Mucosa of stomach (tissue), 1 donor: ENCODE data around the gene SLC1A5.
"Not testable (repeated sequence)": the region's sequence is repeated elsewhere in the genome, so short reads cannot be mapped to it uniquely, and the experiment has no call there.

ENCODE experiments used
- H3K27me3 ChIP-seq: one replicate; pipeline ENCODE4 v1.7.0; 2013; ENCODE audit warnings: mild to moderate bottlenecking, low read length; ENCODE audit not compliant: control insufficient read depth, insufficient read depth
- H3K36me3 ChIP-seq: one replicate; pipeline ENCODE4 v1.7.0; 2013; ENCODE audit warnings: low read length; ENCODE audit not compliant: control insufficient read depth, insufficient read depth
- H3K4me1 ChIP-seq: one replicate; pipeline ENCODE4 v1.7.0; 2013; ENCODE audit warnings: mild to moderate bottlenecking, low read length; ENCODE audit not compliant: control insufficient read depth, insufficient read depth
- H3K4me3 ChIP-seq: one replicate; pipeline ENCODE4 v1.7.0; 2013; ENCODE audit warnings: low read length
- H3K9ac ChIP-seq: one replicate; pipeline ENCODE4 v1.7.0; 2013; ENCODE audit warnings: mild to moderate bottlenecking, low read length, moderate library complexity
- H3K9me3 ChIP-seq: one replicate; pipeline ENCODE4 v1.7.0; 2013; ENCODE audit warnings: mild to moderate bottlenecking, low read length, moderate library complexity; ENCODE audit not compliant: control insufficient read depth
- donor health status: Pancreatic carcinoma.

Gene SLC1A5

GRCh38 chr19:46776927-46777911 is 11.2 kb downstream of the SLC1A5 start:
- Histone ChIP-seq H3K36me3 (peaks cover 12% of the 10 kb centered on the region), H3K27me3 (no peaks in the 10 kb centered on the region), H3K9ac (no peak overlapping the region), H3K4me3 (no peak overlapping the region), H3K4me1 (peaks cover 4% of the 10 kb centered on the region), H3K9me3 (no peaks in the 10 kb centered on the region)

GRCh38 chr19:46775642-46776258 is 12.6 kb downstream of the SLC1A5 start:
- Histone ChIP-seq H3K36me3 (peaks cover 12% of the 10 kb centered on the region), H3K4me3 (no peak overlapping the region), H3K27me3 (no peaks in the 10 kb centered on the region), H3K9ac (no peak overlapping the region), H3K4me1 (peaks cover 4% of the 10 kb centered on the region), H3K9me3 (no peaks in the 10 kb centered on the region)

- H3K36me3 ChIP-seq: peaks cover 12% of the 10 kb centered on the region
- H3K4me1 ChIP-seq: peaks cover 3% of the 10 kb centered on the region
- no peak overlapping the region for H3K4me3 ChIP-seq
- no peaks in the 10 kb centered on the region for H3K9me3 ChIP-seq
- H3K9ac ChIP-seq: no peak overlapping the region
- no peaks in the 10 kb centered on the region for H3K27me3 ChIP-seq
Measured at GRCh38 chr19:46773018-46773399, 15.4 kb downstream of the SLC1A5 start.

- Histone ChIP-seq H3K4me3 (no peak overlapping the region), H3K36me3 (peaks cover 12% of the 10 kb centered on the region), H3K4me1 (no peaks in the 10 kb centered on the region), H3K9ac (no peak overlapping the region), H3K27me3 (no peaks in the 10 kb centered on the region), H3K9me3 (no peaks in the 10 kb centered on the region)
Measured at GRCh38 chr19:46772170-46773017, 16.0 kb downstream of the SLC1A5 start.

GRCh38 chr19:46768746-46769145 is 19.6 kb downstream of the SLC1A5 start:
- not testable (repeated sequence) for H3K27me3 ChIP-seq, H3K36me3 ChIP-seq, H3K4me3 ChIP-seq, H3K9ac ChIP-seq, H3K9me3 ChIP-seq, H3K4me1 ChIP-seq

- no peaks in the 10 kb centered on the region for H3K27me3 ChIP-seq
- no peak overlapping the region for H3K9ac ChIP-seq
- H3K9me3 ChIP-seq: no peaks in the 10 kb centered on the region
- H3K4me1 ChIP-seq: peaks cover 4% of the 10 kb centered on the region
- H3K4me3 ChIP-seq: no peak overlapping the region
- no peaks in the 10 kb centered on the region for H3K36me3 ChIP-seq
Measured at GRCh38 chr19:46766569-46767317, 21.7 kb downstream of the SLC1A5 start.

GRCh38 chr19:46764817-46765291 is 23.5 kb downstream of the SLC1A5 start:
- Histone ChIP-seq H3K4me3 (no peak overlapping the region), H3K36me3 (no peaks in the 10 kb centered on the region), H3K4me1 (peaks cover 4% of the 10 kb centered on the region), H3K9me3 (no peaks in the 10 kb centered on the region), H3K9ac (peak overlapping the region; percentile 22), H3K27me3 (no peaks in the 10 kb centered on the region)

GRCh38 chr19:46762245-46762890 is 26.0 kb downstream of the SLC1A5 start:
- Histone ChIP-seq H3K9ac (no peak overlapping the region), H3K9me3 (no peaks in the 10 kb centered on the region), H3K36me3 (no peaks in the 10 kb centered on the region), H3K4me3 (no peak overlapping the region), H3K4me1 (peaks cover 4% of the 10 kb centered on the region), H3K27me3 (no peaks in the 10 kb centered on the region)

GRCh38 chr19:46761418-46761831 is 27.0 kb downstream of the SLC1A5 start:
- Histone ChIP-seq H3K9ac (no peak overlapping the region), H3K9me3 (no peaks in the 10 kb centered on the region), H3K36me3 (no peaks in the 10 kb centered on the region), H3K4me3 (no peak overlapping the region), H3K27me3 (no peaks in the 10 kb centered on the region), H3K4me1 (peaks cover 4% of the 10 kb centered on the region)

- H3K27me3 ChIP-seq, H3K4me1 ChIP-seq, H3K9me3 ChIP-seq, H3K36me3 ChIP-seq, H3K9ac ChIP-seq, H3K4me3 ChIP-seq: not testable (repeated sequence)
Measured at GRCh38 chr19:46760897-46761296, 27.5 kb downstream of the SLC1A5 start.

GRCh38 chr19:46760363-46760762 is 28.0 kb downstream of the SLC1A5 start:
- Histone ChIP-seq H3K4me3 (no peak overlapping the region), H3K9me3 (no peaks in the 10 kb centered on the region), H3K4me1 (peaks cover 4% of the 10 kb centered on the region), H3K27me3 (no peaks in the 10 kb centered on the region), H3K36me3 (no peaks in the 10 kb centered on the region), H3K9ac (no peak overlapping the region)
